Loucy (cell line): ENCODE data around the gene TAF4.

Experiments
- CTCF ChIP-seq: fragments of 200-600 bp; sonication (generic); conservative IDR thresholded peaks from 2 replicates; pipeline ENCODE4 v1.5.1; 2014; ENCODE audit warnings: mild to moderate bottlenecking, antibody characterized with exemption, low read length
- EZH2phosphoT487 ChIP-seq: fragments of 200-600 bp; IDR thresholded peaks from 2 replicates; pipeline ENCODE4 v1.6.1; 2018; ENCODE audit warnings: antibody characterized with exemption, mild to moderate bottlenecking, moderate library complexity, borderline replicate concordance

DNA sequence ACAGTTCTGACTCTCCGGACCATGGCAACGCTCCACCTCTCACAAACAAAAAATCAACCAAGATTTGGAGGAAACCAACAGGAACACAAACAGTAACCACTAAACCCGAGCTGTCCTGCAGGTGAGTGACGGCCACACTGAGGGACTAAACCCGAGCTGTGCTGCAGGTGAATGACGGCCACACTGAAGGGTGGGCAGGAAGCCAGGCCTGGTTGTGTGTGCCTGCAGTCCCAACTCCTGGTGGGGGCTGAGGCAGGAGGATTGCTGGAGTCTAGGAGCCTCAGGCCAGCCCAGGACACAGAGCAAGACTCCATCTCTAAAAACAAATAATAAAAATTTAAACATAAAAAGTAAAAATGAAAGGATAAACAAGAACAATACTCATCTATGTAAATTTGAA, 80.6 kb downstream of the TAF4 start:
- no peak for TF ChIP-seq EZH2phosphoT487
- no peak for TF ChIP-seq CTCF
